ENCODE results near the gene WDR87.

DNA sequence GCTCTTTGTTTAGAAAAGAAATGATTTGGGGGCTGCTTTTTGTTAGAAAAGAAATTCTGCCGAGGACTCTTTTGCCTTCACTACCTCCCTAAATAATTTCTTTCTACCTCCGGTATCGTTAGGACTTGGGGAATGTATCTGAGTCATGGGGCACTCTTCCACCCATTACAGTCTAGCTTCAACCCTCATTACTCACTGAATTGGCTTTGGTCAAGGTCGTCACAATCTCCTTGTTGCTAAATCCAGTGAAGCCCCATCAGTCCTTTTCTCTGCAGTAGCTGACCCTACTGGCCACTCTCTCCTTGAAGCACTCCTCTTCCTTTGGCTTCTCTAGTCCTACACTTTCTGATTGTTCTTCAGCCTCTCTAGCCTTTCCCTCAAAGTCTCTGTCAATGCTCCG, 34.0 kb downstream of the WDR87 start:
- TF ChIP-seq, protein P1, sequence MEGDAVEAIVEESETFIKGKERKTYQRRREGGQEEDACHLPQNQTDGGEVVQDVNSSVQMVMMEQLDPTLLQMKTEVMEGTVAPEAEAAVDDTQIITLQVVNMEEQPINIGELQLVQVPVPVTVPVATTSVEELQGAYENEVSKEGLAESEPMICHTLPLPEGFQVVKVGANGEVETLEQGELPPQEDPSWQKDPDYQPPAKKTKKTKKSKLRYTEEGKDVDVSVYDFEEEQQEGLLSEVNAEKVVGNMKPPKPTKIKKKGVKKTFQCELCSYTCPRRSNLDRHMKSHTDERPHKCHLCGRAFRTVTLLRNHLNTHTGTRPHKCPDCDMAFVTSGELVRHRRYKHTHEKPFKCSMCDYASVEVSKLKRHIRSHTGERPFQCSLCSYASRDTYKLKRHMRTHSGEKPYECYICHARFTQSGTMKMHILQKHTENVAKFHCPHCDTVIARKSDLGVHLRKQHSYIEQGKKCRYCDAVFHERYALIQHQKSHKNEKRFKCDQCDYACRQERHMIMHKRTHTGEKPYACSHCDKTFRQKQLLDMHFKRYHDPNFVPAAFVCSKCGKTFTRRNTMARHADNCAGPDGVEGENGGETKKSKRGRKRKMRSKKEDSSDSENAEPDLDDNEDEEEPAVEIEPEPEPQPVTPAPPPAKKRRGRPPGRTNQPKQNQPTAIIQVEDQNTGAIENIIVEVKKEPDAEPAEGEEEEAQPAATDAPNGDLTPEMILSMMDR (IDR thresholded peaks at IDR 0.05; ENCODE audit: insufficient read depth, low read length) = no peak
- TF ChIP-seq POLR2AphosphoS5 (IDR thresholded peaks at IDR 0.05; ENCODE audit: low read depth) = no peak
- no peak for TF ChIP-seq GABPA (IDR thresholded peaks at IDR 0.05; ENCODE audit: low read depth)
- TF ChIP-seq, protein P2, sequence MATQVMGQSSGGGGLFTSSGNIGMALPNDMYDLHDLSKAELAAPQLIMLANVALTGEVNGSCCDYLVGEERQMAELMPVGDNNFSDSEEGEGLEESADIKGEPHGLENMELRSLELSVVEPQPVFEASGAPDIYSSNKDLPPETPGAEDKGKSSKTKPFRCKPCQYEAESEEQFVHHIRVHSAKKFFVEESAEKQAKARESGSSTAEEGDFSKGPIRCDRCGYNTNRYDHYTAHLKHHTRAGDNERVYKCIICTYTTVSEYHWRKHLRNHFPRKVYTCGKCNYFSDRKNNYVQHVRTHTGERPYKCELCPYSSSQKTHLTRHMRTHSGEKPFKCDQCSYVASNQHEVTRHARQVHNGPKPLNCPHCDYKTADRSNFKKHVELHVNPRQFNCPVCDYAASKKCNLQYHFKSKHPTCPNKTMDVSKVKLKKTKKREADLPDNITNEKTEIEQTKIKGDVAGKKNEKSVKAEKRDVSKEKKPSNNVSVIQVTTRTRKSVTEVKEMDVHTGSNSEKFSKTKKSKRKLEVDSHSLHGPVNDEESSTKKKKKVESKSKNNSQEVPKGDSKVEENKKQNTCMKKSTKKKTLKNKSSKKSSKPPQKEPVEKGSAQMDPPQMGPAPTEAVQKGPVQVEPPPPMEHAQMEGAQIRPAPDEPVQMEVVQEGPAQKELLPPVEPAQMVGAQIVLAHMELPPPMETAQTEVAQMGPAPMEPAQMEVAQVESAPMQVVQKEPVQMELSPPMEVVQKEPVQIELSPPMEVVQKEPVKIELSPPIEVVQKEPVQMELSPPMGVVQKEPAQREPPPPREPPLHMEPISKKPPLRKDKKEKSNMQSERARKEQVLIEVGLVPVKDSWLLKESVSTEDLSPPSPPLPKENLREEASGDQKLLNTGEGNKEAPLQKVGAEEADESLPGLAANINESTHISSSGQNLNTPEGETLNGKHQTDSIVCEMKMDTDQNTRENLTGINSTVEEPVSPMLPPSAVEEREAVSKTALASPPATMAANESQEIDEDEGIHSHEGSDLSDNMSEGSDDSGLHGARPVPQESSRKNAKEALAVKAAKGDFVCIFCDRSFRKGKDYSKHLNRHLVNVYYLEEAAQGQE (IDR thresholded peaks at IDR 0.05; ENCODE audit: insufficient replicate concordance, low read depth) = no peak
- no peak for TF ChIP-seq SPI1 (IDR thresholded peaks at IDR 0.05; ENCODE audit: borderline replicate concordance, low read depth)

Data from HL-60 (cell line).